Measurements from ENCODE around the gene MED13.

GRCh38 chr17:62045517-62045916 is 19.6 kb downstream of the MED13 start:
- TF ChIP-seq, protein P1, sequence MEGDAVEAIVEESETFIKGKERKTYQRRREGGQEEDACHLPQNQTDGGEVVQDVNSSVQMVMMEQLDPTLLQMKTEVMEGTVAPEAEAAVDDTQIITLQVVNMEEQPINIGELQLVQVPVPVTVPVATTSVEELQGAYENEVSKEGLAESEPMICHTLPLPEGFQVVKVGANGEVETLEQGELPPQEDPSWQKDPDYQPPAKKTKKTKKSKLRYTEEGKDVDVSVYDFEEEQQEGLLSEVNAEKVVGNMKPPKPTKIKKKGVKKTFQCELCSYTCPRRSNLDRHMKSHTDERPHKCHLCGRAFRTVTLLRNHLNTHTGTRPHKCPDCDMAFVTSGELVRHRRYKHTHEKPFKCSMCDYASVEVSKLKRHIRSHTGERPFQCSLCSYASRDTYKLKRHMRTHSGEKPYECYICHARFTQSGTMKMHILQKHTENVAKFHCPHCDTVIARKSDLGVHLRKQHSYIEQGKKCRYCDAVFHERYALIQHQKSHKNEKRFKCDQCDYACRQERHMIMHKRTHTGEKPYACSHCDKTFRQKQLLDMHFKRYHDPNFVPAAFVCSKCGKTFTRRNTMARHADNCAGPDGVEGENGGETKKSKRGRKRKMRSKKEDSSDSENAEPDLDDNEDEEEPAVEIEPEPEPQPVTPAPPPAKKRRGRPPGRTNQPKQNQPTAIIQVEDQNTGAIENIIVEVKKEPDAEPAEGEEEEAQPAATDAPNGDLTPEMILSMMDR (IDR thresholded peaks at IDR 0.05): no peak
- no peak for TF ChIP-seq POLR2AphosphoS5 (IDR thresholded peaks at IDR 0.05)
